Testis (tissue), 2 donors: ENCODE data around the gene TACC2.

ENCODE experiments used
- CTCF ChIP-seq, 3 experiments: fragments of 450-650 bp in 2 of 3; fragments of 200-600 bp in 1 of 3; sonication (generic) in 1 of 3; IDR thresholded peaks; one replicate each; pipeline ENCODE4 v1.5.1; 2016 to 2019; ENCODE audit warnings: antibody characterized with exemption in 3 of 3, mild to moderate bottlenecking in 2 of 3, moderate library complexity in 1 of 3
- POLR2A ChIP-seq: fragments of 450-650 bp; IDR thresholded peaks from one replicate; pipeline ENCODE4 v1.6.1; 2017; ENCODE audit warnings: antibody characterized with exemption, mild to moderate bottlenecking, moderate library complexity

DNA sequence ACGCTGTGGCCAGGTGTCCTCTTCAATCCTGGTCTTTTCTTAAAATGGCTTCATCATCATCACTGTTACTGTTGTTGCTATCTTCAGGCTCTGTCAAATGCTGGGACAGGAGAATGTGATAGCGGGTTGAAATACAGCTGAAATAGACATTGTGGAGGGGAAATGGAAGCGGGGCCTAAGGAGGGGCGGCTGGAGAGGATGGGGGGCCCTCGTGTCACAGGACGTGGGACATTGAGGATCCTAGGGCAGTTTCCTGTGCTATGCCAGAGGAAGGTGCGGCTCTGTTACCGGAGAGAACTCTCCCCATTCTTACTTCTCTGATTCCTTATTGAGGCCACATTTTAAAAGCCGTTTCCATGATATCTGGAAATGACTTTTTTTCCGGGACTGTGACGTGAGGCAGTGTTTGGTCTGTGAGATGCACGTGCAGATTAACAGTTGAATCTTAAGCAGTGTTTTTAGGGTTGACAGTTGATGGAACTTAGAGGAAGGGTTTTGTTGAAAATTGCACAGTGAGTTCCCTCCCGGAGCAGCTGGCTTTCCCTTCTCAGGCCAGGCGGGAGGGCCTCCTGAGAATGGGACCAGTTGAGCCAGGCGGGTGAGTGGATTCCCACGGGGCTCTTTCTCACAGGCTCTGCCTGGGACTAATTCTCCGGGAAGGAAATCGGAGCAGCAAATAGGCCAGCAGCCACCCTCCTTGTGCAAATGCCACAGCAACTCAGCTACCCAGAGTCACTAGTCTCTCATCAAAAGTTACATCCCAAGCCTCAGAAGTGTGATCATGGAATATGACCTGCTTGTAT is 125.2 kb downstream of the TACC2 start:
- TF ChIP-seq POLR2A (no peak), CTCF (IDR thresholded peaks at IDR 0.05) (no peak)
